ENCODE measurements around the gene CYGB.

CYGB gene

GRCh38 chr17:76541739-76542454, 4.4 kb upstream of the CYGB start:
- TF ChIP-seq EGR1 (IDR thresholded peaks at IDR 0.05), result no peak
- no peak for TF ChIP-seq TEAD4 (IDR thresholded peaks at IDR 0.05)
- TF ChIP-seq, protein P1, sequence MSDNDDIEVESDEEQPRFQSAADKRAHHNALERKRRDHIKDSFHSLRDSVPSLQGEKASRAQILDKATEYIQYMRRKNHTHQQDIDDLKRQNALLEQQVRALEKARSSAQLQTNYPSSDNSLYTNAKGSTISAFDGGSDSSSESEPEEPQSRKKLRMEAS (IDR thresholded peaks at IDR 0.05), result no peak
- TF ChIP-seq, protein P2, sequence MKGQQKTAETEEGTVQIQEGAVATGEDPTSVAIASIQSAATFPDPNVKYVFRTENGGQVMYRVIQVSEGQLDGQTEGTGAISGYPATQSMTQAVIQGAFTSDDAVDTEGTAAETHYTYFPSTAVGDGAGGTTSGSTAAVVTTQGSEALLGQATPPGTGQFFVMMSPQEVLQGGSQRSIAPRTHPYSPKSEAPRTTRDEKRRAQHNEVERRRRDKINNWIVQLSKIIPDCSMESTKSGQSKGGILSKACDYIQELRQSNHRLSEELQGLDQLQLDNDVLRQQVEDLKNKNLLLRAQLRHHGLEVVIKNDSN (IDR thresholded peaks at IDR 0.05), result no peak
- no peak for TF ChIP-seq YY1 (IDR thresholded peaks at IDR 0.05; ENCODE audit: low read depth)
- no peak for TF ChIP-seq NFIC (IDR thresholded peaks at IDR 0.05)
- no peak for TF ChIP-seq TCF12 (IDR thresholded peaks at IDR 0.05; ENCODE audit: low read depth)
- no peak for TF ChIP-seq FOXM1 (IDR thresholded peaks at IDR 0.05; ENCODE audit: borderline replicate concordance, low read depth)
- TF ChIP-seq TAF1 (IDR thresholded peaks at IDR 0.05; ENCODE audit: low read depth), result no peak
- TF ChIP-seq RAD21 (IDR thresholded peaks at IDR 0.05; ENCODE audit: low read depth), result no peak
- no peak for TF ChIP-seq CEBPB (IDR thresholded peaks at IDR 0.05)
- TF ChIP-seq, protein P3, sequence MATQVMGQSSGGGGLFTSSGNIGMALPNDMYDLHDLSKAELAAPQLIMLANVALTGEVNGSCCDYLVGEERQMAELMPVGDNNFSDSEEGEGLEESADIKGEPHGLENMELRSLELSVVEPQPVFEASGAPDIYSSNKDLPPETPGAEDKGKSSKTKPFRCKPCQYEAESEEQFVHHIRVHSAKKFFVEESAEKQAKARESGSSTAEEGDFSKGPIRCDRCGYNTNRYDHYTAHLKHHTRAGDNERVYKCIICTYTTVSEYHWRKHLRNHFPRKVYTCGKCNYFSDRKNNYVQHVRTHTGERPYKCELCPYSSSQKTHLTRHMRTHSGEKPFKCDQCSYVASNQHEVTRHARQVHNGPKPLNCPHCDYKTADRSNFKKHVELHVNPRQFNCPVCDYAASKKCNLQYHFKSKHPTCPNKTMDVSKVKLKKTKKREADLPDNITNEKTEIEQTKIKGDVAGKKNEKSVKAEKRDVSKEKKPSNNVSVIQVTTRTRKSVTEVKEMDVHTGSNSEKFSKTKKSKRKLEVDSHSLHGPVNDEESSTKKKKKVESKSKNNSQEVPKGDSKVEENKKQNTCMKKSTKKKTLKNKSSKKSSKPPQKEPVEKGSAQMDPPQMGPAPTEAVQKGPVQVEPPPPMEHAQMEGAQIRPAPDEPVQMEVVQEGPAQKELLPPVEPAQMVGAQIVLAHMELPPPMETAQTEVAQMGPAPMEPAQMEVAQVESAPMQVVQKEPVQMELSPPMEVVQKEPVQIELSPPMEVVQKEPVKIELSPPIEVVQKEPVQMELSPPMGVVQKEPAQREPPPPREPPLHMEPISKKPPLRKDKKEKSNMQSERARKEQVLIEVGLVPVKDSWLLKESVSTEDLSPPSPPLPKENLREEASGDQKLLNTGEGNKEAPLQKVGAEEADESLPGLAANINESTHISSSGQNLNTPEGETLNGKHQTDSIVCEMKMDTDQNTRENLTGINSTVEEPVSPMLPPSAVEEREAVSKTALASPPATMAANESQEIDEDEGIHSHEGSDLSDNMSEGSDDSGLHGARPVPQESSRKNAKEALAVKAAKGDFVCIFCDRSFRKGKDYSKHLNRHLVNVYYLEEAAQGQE (IDR thresholded peaks at IDR 0.05; ENCODE audit: low read depth), result no peak
- TF ChIP-seq CREB1 (IDR thresholded peaks at IDR 0.05; ENCODE audit: low read depth), result no peak
- TF ChIP-seq ZBTB7A (IDR thresholded peaks at IDR 0.05; ENCODE audit: low read depth), result no peak
- TF ChIP-seq EP300 (IDR thresholded peaks at IDR 0.05; ENCODE audit: borderline replicate concordance), result no peak

DNA sequence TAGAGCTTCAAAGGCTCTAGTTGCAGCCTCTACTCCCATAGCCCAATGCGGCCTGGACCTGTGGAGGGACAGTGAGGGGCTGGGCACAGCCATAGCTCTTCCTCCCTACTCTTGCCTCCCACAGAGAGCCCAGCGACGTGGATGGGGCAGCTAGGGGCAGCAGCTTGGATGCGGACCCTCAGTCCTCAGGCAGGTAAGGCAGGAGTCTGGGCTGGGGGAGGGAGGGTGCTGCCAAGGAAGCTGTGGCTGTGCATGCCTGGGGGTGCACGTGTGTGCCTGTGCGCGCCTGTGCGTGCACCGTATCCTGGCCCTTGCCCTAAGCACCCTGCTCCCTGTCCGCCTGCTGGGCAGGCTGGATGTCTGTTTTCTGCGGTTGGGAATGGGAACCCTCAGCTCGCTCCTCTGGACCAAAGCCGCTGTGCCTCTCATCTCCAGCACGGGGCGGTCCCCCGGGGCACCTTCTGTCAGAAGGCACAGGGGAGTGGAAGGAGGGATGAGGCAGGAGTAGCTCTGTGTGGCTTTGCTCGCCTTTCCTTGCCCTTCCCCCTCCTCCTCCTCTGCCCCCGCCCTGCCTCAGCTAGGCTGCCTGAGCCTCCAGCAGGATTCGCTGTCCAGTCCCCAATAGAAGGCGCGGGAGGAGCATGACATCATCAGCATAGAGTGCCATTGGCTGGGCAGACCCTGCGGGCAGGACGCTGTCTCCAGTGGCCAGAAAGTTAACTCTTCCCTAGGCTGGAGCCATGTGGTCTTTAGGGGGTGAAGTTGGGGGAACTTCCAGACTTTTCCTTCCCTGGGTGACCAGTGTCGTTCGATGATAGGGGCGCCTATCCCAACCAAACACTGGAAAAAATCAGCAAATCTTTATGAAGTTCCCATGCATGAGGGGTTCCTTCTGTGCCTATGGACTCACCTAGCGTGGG, 3.1 kb upstream of the CYGB start:
- TF ChIP-seq TEAD4 (IDR thresholded peaks at IDR 0.05) (no peak), CEBPB (IDR thresholded peaks at IDR 0.05) (no peak), YY1 (IDR thresholded peaks at IDR 0.05; ENCODE audit: low read depth) (0 out of 2 replicates have a peak, but pooled peaks have one; percentile 13), TAF1 (IDR thresholded peaks at IDR 0.05; ENCODE audit: low read depth) (0 out of 2 replicates have a peak, but pooled peaks have one; percentile 46), NFIC (IDR thresholded peaks at IDR 0.05) (no peak), EP300 (IDR thresholded peaks at IDR 0.05; ENCODE audit: borderline replicate concordance) (peak; percentile 2; the same call in 1 of the 2 replicates), CREB1 (IDR thresholded peaks at IDR 0.05; ENCODE audit: low read depth) (no peak), ZBTB7A (IDR thresholded peaks at IDR 0.05; ENCODE audit: low read depth) (peak; percentile 52; the same call in 1 of the 2 replicates), TCF12 (IDR thresholded peaks at IDR 0.05; ENCODE audit: low read depth) (peak; percentile 61; the same call in 1 of the 2 replicates)
- TF ChIP-seq, protein P1 (IDR thresholded peaks at IDR 0.05), result peak; percentile 87
- TF ChIP-seq, protein P3 (IDR thresholded peaks at IDR 0.05; ENCODE audit: low read depth), result no peak

DNA sequence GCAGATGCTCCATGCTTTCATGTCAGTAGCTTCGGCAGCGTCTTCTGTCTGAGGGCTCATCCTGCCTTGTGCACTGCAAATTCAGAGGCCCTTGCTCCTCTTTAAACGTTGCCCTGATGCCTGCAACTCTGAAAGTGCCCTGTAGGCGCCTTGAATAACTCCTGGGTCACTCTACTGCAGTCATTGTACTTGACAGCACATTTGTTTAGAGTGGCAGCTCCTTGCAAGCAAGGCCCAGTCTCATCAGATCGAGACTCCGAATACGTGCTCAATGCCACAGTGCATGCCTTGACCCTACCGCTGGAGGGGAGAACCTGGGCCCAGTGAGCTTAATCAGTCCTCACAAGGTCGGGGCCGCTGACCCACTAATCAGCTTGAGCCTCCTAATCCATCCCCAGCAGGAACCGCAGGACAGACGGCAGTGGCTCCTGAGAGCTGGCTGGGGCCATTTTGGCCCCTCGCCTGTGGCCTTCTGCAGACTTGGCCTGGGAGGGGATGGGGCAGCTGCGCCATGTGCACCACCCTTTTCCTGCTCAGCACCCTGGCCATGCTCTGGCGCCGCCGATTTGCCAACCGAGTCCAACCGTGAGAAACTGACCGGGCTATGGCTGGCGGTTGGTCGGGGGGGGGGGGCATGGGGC, 2.2 kb upstream of the CYGB start, which contains the start of gene PRCD:
PRCD (plus strand) TSS at position 414 of the 641 bp plus-strand sequence; CDS start at position 512, 98 bp downstream.
- no peak for TF ChIP-seq TEAD4 (IDR thresholded peaks at IDR 0.05)
- TF ChIP-seq CREB1 (IDR thresholded peaks at IDR 0.05; ENCODE audit: low read depth), result no peak
- no peak for TF ChIP-seq FOXM1 (IDR thresholded peaks at IDR 0.05; ENCODE audit: borderline replicate concordance, low read depth)
- TF ChIP-seq NFIC (IDR thresholded peaks at IDR 0.05), result no peak
- TF ChIP-seq YY1 (IDR thresholded peaks at IDR 0.05; ENCODE audit: low read depth), result no peak
- TF ChIP-seq, protein P2 (IDR thresholded peaks at IDR 0.05), result no peak
- TF ChIP-seq EP300 (IDR thresholded peaks at IDR 0.05; ENCODE audit: borderline replicate concordance), result no peak

DNA sequence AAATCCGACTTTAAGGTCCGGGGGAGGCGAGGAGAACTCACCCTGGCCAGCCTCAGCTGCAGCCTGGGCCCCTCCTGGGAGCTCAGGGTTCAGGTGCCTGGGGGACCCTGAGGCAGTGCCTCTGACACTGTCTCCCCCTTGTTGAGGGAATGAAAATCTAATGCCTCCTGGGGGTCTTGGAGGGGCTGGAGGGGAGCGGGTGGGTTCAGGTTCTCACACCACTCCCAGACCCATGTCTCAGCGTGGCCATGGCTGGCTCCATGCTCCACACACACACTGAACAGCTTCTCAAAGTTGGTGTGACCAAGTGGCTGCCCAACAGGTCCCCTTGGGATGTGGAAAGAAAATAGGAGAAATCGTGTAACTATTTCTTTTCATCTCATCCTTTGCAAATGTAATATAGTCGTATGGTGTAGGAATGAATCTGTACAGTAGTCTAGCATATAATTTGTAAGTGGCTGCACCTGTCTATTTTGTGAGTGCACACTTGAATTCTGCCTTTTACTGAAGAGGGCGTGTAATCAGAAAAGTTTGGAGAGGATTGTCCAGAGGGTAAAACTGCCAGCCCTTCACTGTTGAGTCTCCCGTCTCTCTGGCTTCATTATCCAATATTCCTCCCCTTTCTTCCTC, 1.5 kb upstream of the CYGB start:
- TF ChIP-seq FOXM1 (IDR thresholded peaks at IDR 0.05; ENCODE audit: borderline replicate concordance, low read depth), result no peak
- no peak for TF ChIP-seq TEAD4 (IDR thresholded peaks at IDR 0.05)
- no peak for TF ChIP-seq CREB1 (IDR thresholded peaks at IDR 0.05; ENCODE audit: low read depth)
- no peak for TF ChIP-seq RAD21 (IDR thresholded peaks at IDR 0.05; ENCODE audit: low read depth)
- no peak for TF ChIP-seq TCF12 (IDR thresholded peaks at IDR 0.05; ENCODE audit: low read depth)
- no peak for TF ChIP-seq CEBPB (IDR thresholded peaks at IDR 0.05)
- no peak for TF ChIP-seq EGR1 (IDR thresholded peaks at IDR 0.05)
- TF ChIP-seq ZBTB7A (IDR thresholded peaks at IDR 0.05; ENCODE audit: low read depth), result no peak
- TF ChIP-seq TAF1 (IDR thresholded peaks at IDR 0.05; ENCODE audit: low read depth), result no peak
- no peak for TF ChIP-seq NFIC (IDR thresholded peaks at IDR 0.05)
- TF ChIP-seq YY1 (IDR thresholded peaks at IDR 0.05; ENCODE audit: low read depth), result no peak
- no peak for TF ChIP-seq EP300 (IDR thresholded peaks at IDR 0.05; ENCODE audit: borderline replicate concordance)
- TF ChIP-seq, protein P1 (IDR thresholded peaks at IDR 0.05), result no peak
- TF ChIP-seq, protein P2 (IDR thresholded peaks at IDR 0.05), result no peak
- TF ChIP-seq, protein P3 (IDR thresholded peaks at IDR 0.05; ENCODE audit: low read depth), result no peak
